Activated CD4-positive, alpha-beta T cell treated with anti-CD3 and anti-CD28 coated beads, Interleukin-2, Interleukin-4, amounts not matched to agents 100 ng/mL and 50 ng/mL, durations not matched to agents 16 hours and 8 hours (primary cell): Measurements from ENCODE around the gene CYB5R3.
"Not testable (repeated sequence)": the region's sequence is repeated elsewhere in the genome, so short reads cannot be mapped to it uniquely, and the experiment has no call there.

ENCODE experiments used
- DNase-seq: peaks from one replicate; pipeline ENCODE4 v3.0.0-alpha.2; 2020; ENCODE audit warnings: low spot score

CYB5R3 gene

GRCh38 chr22:42623301-42623751 lies 25.9 kb downstream of the CYB5R3 start:
- DNase-seq, result no peak

GRCh38 chr22:42622061-42622710 lies 27.0 kb downstream of the CYB5R3 start:
- DNase-seq, result no peak

GRCh38 chr22:42621505-42622002 lies 27.6 kb downstream of the CYB5R3 start:
- peak; percentile 45 for DNase-seq

GRCh38 chr22:42620084-42620483 lies 29.1 kb downstream of the CYB5R3 start:
- DNase-seq, result no peak

- no peak for DNase-seq
Observed at GRCh38 chr22:42619261-42620063, 29.7 kb downstream of the CYB5R3 start.

GRCh38 chr22:42617155-42617983 lies 31.8 kb downstream of the CYB5R3 start:
- DNase-seq, result no peak

- not testable (repeated sequence) for DNase-seq
Observed at GRCh38 chr22:42615860-42616175, 33.4 kb downstream of the CYB5R3 start.

GRCh38 chr22:42615092-42615859 lies 33.9 kb downstream of the CYB5R3 start:
- peak; percentile 97 for DNase-seq

GRCh38 chr22:42614312-42615091 lies 34.7 kb downstream of the CYB5R3 start, which contains the start of gene POLDIP3:
Gene POLDIP3 (minus strand): TSS chr22:42614883. CDS start chr22:42614857, 26 bp downstream.
- DNase-seq, result peak; percentile 99

GRCh38 chr22:42613872-42614301 lies 35.3 kb downstream of the CYB5R3 start:
- peak; percentile 32 for DNase-seq

GRCh38 chr22:42612336-42612735 lies 36.9 kb downstream of the CYB5R3 start:
- DNase-seq, result no peak

- DNase-seq, result no peak
Observed at GRCh38 chr22:42611051-42611450, 38.1 kb downstream of the CYB5R3 start.

- no peak for DNase-seq
Observed at GRCh38 chr22:42610186-42610585, 39.0 kb downstream of the CYB5R3 start.

- no peak for DNase-seq
Observed at GRCh38 chr22:42608823-42609361, 40.3 kb downstream of the CYB5R3 start.

GRCh38 chr22:42608136-42608822 lies 40.9 kb downstream of the CYB5R3 start:
- no peak for DNase-seq

- DNase-seq, result not testable (repeated sequence)
Observed at GRCh38 chr22:42607641-42608040, 41.6 kb downstream of the CYB5R3 start.

GRCh38 chr22:42604403-42604802 lies 44.8 kb downstream of the CYB5R3 start:
- DNase-seq, result no peak

GRCh38 chr22:42603427-42603826 lies 45.8 kb downstream of the CYB5R3 start:
- no peak for DNase-seq

- no peak for DNase-seq
Observed at GRCh38 chr22:42602470-42602869, 46.7 kb downstream of the CYB5R3 start.
